ENCODE results near the gene E2F3.

The E2F3 gene

DNA sequence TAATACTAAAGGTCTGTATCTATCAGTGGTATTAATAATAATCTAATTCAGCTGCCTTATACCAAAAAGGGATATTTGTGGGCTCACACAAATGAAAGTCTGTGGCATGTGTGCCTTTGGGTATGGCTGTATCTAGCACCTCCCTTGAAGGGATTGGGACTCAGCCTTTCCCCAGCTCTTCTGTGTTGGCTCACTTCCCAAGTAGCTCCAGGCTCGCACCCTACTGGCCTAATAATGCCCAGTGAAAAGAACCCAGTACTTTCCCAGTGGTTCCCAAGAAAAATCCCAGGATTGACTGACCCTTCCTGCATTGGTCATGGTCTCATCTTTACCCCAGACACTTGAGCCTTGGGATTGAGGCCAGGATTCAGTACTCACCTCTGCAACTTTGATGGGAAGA, 71.8 kb downstream of the E2F3 start:
- Histone ChIP-seq H3K4me1 (ENCODE audit: low read depth, poor library complexity, severe bottlenecking) (peaks cover 26% of the 10 kb centered on the region), H3K27me3 (ENCODE audit: insufficient read depth, low read depth) (no peaks in the 10 kb centered on the region), H4K20me1 (ENCODE audit: insufficient read depth) (0 out of 2 replicates have a peak, but pooled peaks cover 5% of the 10 kb centered on the region), H3K4me3 (IDR thresholded peaks at IDR 0.05; ENCODE audit: insufficient read depth, low read depth, low read length) (no peak overlapping the region), H3K27ac (no peak overlapping the region), H3K4me2 (no peak overlapping the region), H3K79me2 (ENCODE audit: insufficient read depth, low read depth) (peaks cover 64% of the 10 kb centered on the region; the same call in 1 of the 2 replicates), H3K36me3 (ENCODE audit: insufficient read depth) (no peaks in the 10 kb centered on the region), H3K9ac (no peak overlapping the region), H2AFZ (ENCODE audit: low read depth) (no peak overlapping the region)
- TF ChIP-seq, protein P1, sequence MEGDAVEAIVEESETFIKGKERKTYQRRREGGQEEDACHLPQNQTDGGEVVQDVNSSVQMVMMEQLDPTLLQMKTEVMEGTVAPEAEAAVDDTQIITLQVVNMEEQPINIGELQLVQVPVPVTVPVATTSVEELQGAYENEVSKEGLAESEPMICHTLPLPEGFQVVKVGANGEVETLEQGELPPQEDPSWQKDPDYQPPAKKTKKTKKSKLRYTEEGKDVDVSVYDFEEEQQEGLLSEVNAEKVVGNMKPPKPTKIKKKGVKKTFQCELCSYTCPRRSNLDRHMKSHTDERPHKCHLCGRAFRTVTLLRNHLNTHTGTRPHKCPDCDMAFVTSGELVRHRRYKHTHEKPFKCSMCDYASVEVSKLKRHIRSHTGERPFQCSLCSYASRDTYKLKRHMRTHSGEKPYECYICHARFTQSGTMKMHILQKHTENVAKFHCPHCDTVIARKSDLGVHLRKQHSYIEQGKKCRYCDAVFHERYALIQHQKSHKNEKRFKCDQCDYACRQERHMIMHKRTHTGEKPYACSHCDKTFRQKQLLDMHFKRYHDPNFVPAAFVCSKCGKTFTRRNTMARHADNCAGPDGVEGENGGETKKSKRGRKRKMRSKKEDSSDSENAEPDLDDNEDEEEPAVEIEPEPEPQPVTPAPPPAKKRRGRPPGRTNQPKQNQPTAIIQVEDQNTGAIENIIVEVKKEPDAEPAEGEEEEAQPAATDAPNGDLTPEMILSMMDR (conservative IDR thresholded peaks at IDR 0.05; ENCODE audit: low read depth, low read length): no peak

GRCh38 chr6:20474874-20475542, 73.3 kb downstream of the E2F3 start:
- Histone ChIP-seq H2AFZ (ENCODE audit: low read depth) (no peak overlapping the region), H3K4me1 (ENCODE audit: low read depth, poor library complexity, severe bottlenecking) (peaks cover 12% of the 10 kb centered on the region), H4K20me1 (ENCODE audit: insufficient read depth) (0 out of 2 replicates have a peak, but pooled peaks cover 5% of the 10 kb centered on the region), H3K79me2 (ENCODE audit: insufficient read depth, low read depth) (peaks cover 57% of the 10 kb centered on the region; the same call in 1 of the 2 replicates), H3K9ac (no peak overlapping the region), H3K27me3 (ENCODE audit: insufficient read depth, low read depth) (no peaks in the 10 kb centered on the region), H3K4me2 (no peak overlapping the region), H3K27ac (no peak overlapping the region), H3K36me3 (ENCODE audit: insufficient read depth) (no peaks in the 10 kb centered on the region), H3K4me3 (IDR thresholded peaks at IDR 0.05; ENCODE audit: insufficient read depth, low read depth, low read length) (no peak overlapping the region)
- TF ChIP-seq, protein P1 (conservative IDR thresholded peaks at IDR 0.05; ENCODE audit: low read depth, low read length): no peak

- H3K79me2 ChIP-seq (ENCODE audit: insufficient read depth, low read depth): peaks cover 50% of the 10 kb centered on the region; the same call in 1 of the 2 replicates
- no peaks in the 10 kb centered on the region for H3K27me3 ChIP-seq (ENCODE audit: insufficient read depth, low read depth)
- no peak overlapping the region for H3K27ac ChIP-seq
- H3K9ac ChIP-seq: no peak overlapping the region
- H3K4me2 ChIP-seq: no peak overlapping the region
- 0 out of 2 replicates have a peak, but pooled peaks cover 5% of the 10 kb centered on the region for H4K20me1 ChIP-seq (ENCODE audit: insufficient read depth)
- no peaks in the 10 kb centered on the region for H3K36me3 ChIP-seq (ENCODE audit: insufficient read depth)
- no peaks in the 10 kb centered on the region for H3K4me1 ChIP-seq (ENCODE audit: low read depth, poor library complexity, severe bottlenecking)
- no peak overlapping the region for H3K4me3 ChIP-seq (IDR thresholded peaks at IDR 0.05; ENCODE audit: insufficient read depth, low read depth, low read length)
- no peak overlapping the region for H2AFZ ChIP-seq (ENCODE audit: low read depth)
- TF ChIP-seq, protein P1 (conservative IDR thresholded peaks at IDR 0.05; ENCODE audit: low read depth, low read length): no peak
Observed at GRCh38 chr6:20476501-20477043, 74.9 kb downstream of the E2F3 start.

DNA sequence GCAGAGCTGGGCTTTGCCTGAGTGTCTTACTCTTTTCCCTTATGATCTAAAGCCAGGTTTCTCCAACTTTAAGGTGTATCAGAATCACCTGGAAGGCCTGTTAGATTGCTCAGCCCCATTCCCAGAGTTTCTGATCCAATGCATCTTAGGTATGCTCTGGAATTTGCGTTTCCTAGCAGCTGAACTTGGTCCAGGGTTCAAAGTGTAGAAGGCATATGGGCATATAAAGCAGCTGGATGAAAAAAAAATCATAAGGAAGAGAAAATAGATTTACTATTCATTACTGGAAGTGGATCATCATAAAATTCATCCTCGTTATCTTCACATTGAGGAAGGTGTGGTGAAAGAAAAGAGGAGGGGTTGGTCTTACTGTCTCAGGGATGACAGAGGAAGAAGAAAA, 75.8 kb downstream of the E2F3 start:
- no peak overlapping the region for H3K27ac ChIP-seq
- no peak overlapping the region for H2AFZ ChIP-seq (ENCODE audit: low read depth)
- TF ChIP-seq, protein P1 (conservative IDR thresholded peaks at IDR 0.05; ENCODE audit: low read depth, low read length): no peak
- H3K36me3 ChIP-seq (ENCODE audit: insufficient read depth): no peaks in the 10 kb centered on the region
- H3K27me3 ChIP-seq (ENCODE audit: insufficient read depth, low read depth): no peaks in the 10 kb centered on the region
- no peak overlapping the region for H3K4me3 ChIP-seq (IDR thresholded peaks at IDR 0.05; ENCODE audit: insufficient read depth, low read depth, low read length)
- no peak overlapping the region for H3K9ac ChIP-seq
- no peaks in the 10 kb centered on the region for H3K4me1 ChIP-seq (ENCODE audit: low read depth, poor library complexity, severe bottlenecking)
- H3K79me2 ChIP-seq (ENCODE audit: insufficient read depth, low read depth): peaks cover 45% of the 10 kb centered on the region; the same call in 1 of the 2 replicates
- 0 out of 2 replicates have a peak, but pooled peaks cover 5% of the 10 kb centered on the region for H4K20me1 ChIP-seq (ENCODE audit: insufficient read depth)
- H3K4me2 ChIP-seq: no peak overlapping the region
